ENCODE results near the gene C1orf159.

C1orf159 gene

GRCh38 chr1:1132042-1132950, 16.4 kb upstream of the C1orf159 start:
- DNase-seq (ENCODE audit: low read depth, low spot score) = no peak

DNA sequence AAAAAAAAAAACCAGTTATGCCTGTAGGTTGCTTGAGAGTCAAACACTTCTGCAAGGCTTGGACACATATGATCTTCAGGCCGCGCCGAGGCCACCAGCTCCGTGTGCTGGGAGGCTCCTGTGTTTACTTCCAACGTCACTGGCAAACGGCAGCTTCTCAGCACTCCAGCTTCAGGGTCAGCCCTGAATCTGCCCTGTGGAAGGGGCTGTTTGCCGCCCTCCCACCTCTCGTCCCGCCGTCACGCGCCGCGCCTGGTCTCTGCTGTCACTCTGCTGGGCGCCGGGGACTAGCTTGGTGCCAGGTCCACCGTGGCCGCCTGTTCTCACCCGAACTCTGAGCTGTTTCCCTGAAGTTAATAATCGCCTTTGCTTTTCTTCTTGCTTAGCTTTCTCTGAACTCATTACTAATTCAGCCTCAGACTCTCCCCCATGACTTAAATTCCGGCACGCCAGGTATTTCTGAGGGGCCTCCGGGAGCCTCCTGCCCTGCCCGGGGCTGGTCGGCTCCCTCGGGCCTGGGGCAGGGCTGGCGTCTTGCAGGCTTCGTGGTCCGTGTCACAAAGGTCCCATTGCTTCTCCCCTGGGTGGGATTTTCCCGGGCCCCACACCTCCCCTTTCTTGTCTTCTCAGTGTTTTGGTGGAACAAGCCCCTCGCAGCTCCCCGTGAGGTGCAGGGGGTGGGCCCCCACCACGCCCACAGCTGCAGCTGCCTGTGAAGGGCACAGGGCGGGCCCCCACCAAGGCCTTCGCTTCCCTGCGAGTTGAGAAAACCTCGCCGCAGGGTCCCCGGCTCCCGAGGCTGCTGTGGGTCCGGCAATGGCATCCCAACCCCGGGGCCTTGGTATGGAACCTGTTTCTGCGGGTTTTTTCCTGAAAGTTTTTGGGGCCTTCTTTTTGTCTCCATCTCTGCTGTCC, 14.6 kb upstream of the C1orf159 start:
- DNase-seq (ENCODE audit: low read depth, low spot score) = no peak

DNA sequence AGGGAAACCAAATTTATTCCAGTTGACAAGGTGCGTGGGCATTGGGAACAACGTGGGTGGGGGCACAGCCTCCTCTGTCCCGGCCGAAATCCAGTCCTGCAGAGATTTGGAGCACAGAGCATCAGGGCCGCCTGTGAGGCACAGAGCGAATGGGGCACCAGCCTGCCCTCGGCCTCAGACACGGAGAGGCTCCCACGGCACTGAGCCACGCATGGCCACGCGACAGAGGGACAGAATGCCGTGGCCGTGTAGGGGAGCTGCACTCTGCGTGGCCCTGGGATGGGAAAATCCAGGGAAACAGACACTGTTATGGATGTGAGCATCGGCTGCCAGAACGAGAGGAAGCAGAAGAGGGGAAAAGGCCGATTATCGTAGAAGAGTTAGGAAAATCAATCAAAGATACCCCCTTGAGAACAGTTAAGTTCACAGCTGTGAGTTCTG, 13.5 kb upstream of the C1orf159 start:
- no peak for DNase-seq (ENCODE audit: low read depth, low spot score)

GRCh38 chr1:1128454-1129139, 12.7 kb upstream of the C1orf159 start:
- no peak for DNase-seq (ENCODE audit: low read depth, low spot score)

- DNase-seq (ENCODE audit: low read depth, low spot score) = no peak
Measured at GRCh38 chr1:1127551-1128451, 11.9 kb upstream of the C1orf159 start.

GRCh38 chr1:1125945-1126344, 10.1 kb upstream of the C1orf159 start:
- DNase-seq (ENCODE audit: low read depth, low spot score) = no peak

DNA sequence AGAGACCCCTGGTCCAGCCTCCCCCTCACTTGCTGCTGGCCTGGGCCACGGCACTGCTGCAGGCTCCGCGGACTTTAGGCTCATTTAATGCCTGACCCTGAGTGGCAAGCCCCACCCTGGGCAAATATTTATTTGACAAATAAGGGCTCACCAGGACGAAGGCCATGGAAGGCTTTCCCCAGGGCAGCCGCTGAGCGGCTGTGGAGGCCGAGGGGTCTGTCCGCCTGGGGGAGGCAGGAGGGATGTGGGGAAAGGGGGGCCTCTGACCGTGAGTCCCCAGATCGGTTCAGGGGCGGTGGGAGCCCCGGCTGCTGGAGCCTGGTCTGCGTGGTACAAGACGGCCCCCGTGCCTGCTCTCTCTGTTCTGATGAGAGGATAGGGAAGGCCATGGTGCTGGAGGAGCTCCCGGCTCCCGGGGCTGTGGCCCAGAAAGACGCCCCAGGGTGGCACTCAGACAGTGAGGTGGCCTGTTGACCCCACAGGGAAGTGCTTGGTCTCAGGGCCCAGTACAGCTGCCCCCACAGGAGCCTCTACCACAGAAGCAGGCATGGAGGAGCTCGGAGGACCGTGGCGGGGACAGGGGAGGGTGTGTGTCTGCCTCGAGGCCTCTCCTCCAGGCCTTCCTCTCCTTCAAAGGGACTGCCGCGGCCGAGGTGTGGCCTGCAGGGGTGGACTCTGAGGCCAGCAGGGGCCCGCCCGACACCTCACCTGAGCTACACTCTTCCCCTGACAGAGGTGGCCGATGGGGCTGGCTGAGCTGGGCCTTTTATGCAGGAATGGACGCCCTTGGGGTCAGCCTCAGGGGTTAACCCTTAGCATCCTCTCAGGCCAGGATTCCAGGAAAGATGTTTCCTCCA, 9.1 kb upstream of the C1orf159 start:
- DNase-seq (ENCODE audit: low read depth, low spot score) = no peak

DNA sequence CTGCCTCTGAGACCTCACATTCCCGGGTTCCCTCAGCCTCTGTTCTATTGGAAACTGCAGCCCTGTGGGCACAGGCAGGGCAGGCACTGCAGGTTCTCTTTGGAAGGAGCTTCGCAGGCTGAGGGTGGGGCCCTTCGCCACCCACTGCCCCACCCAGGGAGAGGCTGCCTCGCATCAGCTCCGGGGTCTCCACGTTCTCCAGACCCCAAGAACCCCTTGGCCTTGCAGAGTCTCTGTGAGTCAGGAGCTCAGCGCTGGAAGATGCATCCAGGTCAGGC, 8.6 kb upstream of the C1orf159 start:
- DNase-seq (ENCODE audit: low read depth, low spot score) = no peak

GRCh38 chr1:1123581-1124507, 8.0 kb upstream of the C1orf159 start:
- DNase-seq (ENCODE audit: low read depth, low spot score) = no peak

DNA sequence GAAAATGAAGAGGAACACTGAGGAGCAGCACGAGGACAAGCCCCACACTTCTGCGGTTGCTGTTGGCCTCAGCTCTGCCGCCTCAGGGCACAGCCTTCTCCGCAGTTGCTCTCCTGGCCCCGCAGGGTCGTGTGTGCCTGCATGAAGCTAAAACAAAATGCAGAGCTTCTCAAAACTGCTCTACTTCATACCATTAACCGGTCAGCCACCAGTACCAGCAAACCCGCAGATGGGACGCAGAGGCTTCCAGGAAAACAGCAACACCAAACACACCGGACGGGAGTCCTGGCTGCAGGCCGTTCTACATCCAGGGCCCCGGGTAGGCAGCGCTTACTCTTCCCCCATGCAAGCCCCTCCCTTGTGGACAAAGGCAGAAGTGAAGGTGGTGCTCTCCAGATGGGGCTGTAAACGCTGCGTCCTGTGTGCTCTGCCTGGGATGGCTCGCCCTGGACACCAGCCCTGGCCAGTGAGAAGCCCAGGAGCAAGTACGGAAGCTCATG, 7.1 kb upstream of the C1orf159 start:
- no peak for DNase-seq (ENCODE audit: low read depth, low spot score)

- DNase-seq (ENCODE audit: low read depth, low spot score) = no peak
Measured at GRCh38 chr1:1122078-1122811, 6.4 kb upstream of the C1orf159 start.

DNA sequence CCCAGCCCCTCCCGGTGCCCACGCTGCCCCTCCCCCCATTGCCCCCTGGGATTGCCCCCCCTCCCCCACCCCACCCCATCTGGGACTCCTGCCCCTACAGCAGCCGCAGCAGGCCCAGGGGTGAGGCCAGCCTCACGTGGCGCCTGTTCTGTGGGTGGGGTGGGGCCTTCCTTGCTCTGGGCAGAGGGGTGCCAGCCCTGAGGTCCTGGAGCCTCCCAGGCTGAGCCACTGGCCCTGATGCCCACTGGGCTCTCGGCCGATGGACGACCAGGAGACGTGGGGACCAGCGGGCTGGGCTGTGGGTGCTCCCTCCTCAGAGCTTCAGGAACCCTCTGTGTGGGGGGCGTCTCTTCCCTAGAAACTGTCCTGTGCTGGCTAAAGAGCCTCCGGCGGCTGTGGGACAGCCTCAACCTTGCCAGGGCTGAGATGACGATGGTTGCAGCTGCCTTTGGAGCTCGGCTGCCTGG, 5.8 kb upstream of the C1orf159 start:
- DNase-seq (ENCODE audit: low read depth, low spot score) = no peak

- no peak for DNase-seq (ENCODE audit: low read depth, low spot score)
Measured at GRCh38 chr1:1120866-1121591, 5.1 kb upstream of the C1orf159 start.

GRCh38 chr1:1120096-1120495, 4.2 kb upstream of the C1orf159 start:
- DNase-seq (ENCODE audit: low read depth, low spot score) = no peak

DNA sequence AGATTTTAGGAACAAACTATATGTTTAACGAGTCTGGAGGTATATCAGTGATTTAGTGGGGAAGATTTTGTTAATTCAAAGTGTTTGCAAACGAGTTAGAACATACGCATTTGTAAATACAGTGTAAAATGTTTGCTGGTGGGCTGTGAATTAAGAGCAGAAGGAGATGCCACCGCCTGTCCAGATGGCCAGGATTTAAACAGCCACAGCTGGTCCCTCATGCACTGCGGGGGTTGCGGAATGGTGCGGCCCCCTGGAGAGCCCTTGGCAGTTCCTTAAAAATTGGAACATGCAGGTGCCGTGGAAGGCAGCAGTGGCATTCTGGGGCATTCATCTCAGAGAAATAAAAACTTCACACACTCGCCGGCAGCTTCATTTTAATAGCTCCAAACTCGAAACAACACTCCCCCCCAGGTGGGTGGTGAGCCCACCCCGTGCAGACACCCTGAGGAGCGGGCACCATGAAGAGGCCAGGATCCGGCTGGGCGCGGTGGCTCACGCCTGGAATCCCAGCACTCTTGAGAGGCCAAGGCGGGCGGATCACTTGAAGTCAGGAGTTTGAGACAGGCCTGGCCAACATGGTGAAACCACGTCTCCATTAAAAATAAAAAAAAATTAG, 3.5 kb upstream of the C1orf159 start:
- DNase-seq (ENCODE audit: low read depth, low spot score) = no peak

GRCh38 chr1:1118876-1119220, 3.0 kb upstream of the C1orf159 start:
- DNase-seq (ENCODE audit: low read depth, low spot score) = no peak
